ENCODE results near the gene MCCC1.

GRCh38 chr3:183073839-183074238 is 25.5 kb downstream of the MCCC1 start:
- TF ChIP-seq CTCF (IDR thresholded peaks at IDR 0.05) = no peak
- TF ChIP-seq EZH2 (IDR thresholded peaks at IDR 0.05; ENCODE audit: borderline replicate concordance, insufficient read depth, low read depth, low read length, poor library complexity, severe bottlenecking) = no peak
